Gastrocnemius medialis (tissue), 4 donors: ENCODE measurements around the gene PLCL2.

Experiments
- CTCF ChIP-seq, 5 experiments: fragments of 450-650 bp in 3 of 5; fragments of 200-600 bp in 2 of 5; sonication (generic) in 2 of 5; IDR thresholded peaks in 4 of 5; conservative IDR thresholded peaks in 1 of 5; 1 replicate in 4 of 5; 2 replicates in 1 of 5; pipeline ENCODE4 v1.5.1; 2016 to 2019; ENCODE audit warnings: antibody characterized with exemption in 5 of 5, mild to moderate bottlenecking in 3 of 5, moderate library complexity in 3 of 5
- POLR2A ChIP-seq, 2 donors: fragments of 450-650 bp; IDR thresholded peaks; one replicate each; pipeline ENCODE4 v1.6.1; 2017; ENCODE audit warnings: antibody characterized with exemption in 2 of 2, mild to moderate bottlenecking in 2 of 2, moderate library complexity in 2 of 2

GRCh38 chr3:16849229-16849628 is 35.5 kb upstream of the PLCL2 start:
- TF ChIP-seq CTCF (IDR thresholded peaks at IDR 0.05 in 4 of 5, conservative IDR thresholded peaks at IDR 0.05 in 1 of 5): no peak
- no peak for TF ChIP-seq POLR2A (IDR thresholded peaks at IDR 0.05)
